ENCODE data around the gene C1orf122. TPM values are rescaled to one million over a fixed set of nuclear protein-coding genes. Genes with fewer than 3 reads are reported as not detected.

C1orf122 gene
- total and polyA plus RNA-seq, 10 of the 15 experiments (the other 5 are each of a cell fraction or from before 2014, with no cell fraction given): 1.6 to 35.8 (median 14.8) TPM

GRCh38 chr1:37793773-37794371 is 13.7 kb upstream of the C1orf122 start, which contains the start of gene MANEAL (continued):
- TF ChIP-seq, protein P1, sequence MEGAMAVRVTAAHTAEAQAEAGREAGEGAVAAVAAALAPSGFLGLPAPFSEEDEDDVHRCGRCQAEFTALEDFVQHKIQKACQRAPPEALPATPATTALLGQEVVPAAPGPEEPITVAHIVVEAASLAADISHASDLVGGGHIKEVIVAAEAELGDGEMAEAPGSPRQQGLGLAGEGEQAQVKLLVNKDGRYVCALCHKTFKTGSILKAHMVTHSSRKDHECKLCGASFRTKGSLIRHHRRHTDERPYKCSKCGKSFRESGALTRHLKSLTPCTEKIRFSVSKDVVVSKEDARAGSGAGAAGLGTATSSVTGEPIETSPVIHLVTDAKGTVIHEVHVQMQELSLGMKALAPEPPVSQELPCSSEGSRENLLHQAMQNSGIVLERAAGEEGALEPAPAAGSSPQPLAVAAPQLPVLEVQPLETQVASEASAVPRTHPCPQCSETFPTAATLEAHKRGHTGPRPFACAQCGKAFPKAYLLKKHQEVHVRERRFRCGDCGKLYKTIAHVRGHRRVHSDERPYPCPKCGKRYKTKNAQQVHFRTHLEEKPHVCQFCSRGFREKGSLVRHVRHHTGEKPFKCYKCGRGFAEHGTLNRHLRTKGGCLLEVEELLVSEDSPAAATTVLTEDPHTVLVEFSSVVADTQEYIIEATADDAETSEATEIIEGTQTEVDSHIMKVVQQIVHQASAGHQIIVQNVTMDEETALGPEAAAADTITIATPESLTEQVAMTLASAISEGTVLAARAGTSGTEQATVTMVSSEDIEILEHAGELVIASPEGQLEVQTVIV (IDR thresholded peaks at IDR 0.05; ENCODE audit: borderline replicate concordance, partially characterized antibody): no peak
- TF ChIP-seq YBX1 (IDR thresholded peaks at IDR 0.05) (no peak), FOXM1 (IDR thresholded peaks at IDR 0.05; ENCODE audit: low read depth, low read length) (no peak), STAT3 (IDR thresholded peaks at IDR 0.05; ENCODE audit: low read depth, low read length) (no peak), HCFC1 (IDR thresholded peaks at IDR 0.05; ENCODE audit: low read length) (peak; percentile 24; the same call in 1 of the 2 replicates), TCF7 (IDR thresholded peaks at IDR 0.05; ENCODE audit: borderline replicate concordance) (no peak), HDAC6 (IDR thresholded peaks at IDR 0.05; ENCODE audit: unreplicated experiment) (peak; percentile 91), POLR2AphosphoS2 (IDR thresholded peaks at IDR 0.05; ENCODE audit: low read depth, low read length) (no peak), DPF2 (IDR thresholded peaks at IDR 0.05) (peak; percentile 73), ZBED1 (IDR thresholded peaks at IDR 0.05; ENCODE audit: borderline replicate concordance) (no peak), NFIC (IDR thresholded peaks at IDR 0.05; ENCODE audit: low read depth, low read length) (no peak), KLF5 (IDR thresholded peaks at IDR 0.05; ENCODE audit: partially characterized antibody) (peak; percentile 75), TCF3 (IDR thresholded peaks at IDR 0.05; ENCODE audit: borderline replicate concordance, insufficient read depth, low read depth, low read length) (peak; percentile 53; the same call in 1 of the 2 replicates), CHD1 (IDR thresholded peaks at IDR 0.05; ENCODE audit: low read depth, low read length) (no peak), CEBPZ (IDR thresholded peaks at IDR 0.05; ENCODE audit: low read depth, low read length) (no peak), ZNF24 (IDR thresholded peaks at IDR 0.05) (no peak), TCF12 (IDR thresholded peaks at IDR 0.05; ENCODE audit: low read depth, low read length) (no peak), POU2F2 (IDR thresholded peaks at IDR 0.05; ENCODE audit: borderline replicate concordance, low read depth, low read length) (no peak), RELA (IDR thresholded peaks at IDR 0.05; ENCODE audit: borderline replicate concordance, partially characterized antibody) (peak; percentile 15), RB1 (IDR thresholded peaks at IDR 0.05; ENCODE audit: borderline replicate concordance) (peak; percentile 87; the same call in 1 of the 2 replicates)
- TF ChIP-seq, protein P2, sequence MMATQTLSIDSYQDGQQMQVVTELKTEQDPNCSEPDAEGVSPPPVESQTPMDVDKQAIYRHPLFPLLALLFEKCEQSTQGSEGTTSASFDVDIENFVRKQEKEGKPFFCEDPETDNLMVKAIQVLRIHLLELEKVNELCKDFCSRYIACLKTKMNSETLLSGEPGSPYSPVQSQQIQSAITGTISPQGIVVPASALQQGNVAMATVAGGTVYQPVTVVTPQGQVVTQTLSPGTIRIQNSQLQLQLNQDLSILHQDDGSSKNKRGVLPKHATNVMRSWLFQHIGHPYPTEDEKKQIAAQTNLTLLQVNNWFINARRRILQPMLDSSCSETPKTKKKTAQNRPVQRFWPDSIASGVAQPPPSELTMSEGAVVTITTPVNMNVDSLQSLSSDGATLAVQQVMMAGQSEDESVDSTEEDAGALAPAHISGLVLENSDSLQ (IDR thresholded peaks at IDR 0.05): no peak
- TF ChIP-seq, protein P3, sequence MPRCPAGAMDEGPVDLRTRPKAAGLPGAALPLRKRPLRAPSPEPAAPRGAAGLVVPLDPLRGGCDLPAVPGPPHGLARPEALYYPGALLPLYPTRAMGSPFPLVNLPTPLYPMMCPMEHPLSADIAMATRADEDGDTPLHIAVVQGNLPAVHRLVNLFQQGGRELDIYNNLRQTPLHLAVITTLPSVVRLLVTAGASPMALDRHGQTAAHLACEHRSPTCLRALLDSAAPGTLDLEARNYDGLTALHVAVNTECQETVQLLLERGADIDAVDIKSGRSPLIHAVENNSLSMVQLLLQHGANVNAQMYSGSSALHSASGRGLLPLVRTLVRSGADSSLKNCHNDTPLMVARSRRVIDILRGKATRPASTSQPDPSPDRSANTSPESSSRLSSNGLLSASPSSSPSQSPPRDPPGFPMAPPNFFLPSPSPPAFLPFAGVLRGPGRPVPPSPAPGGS (IDR thresholded peaks at IDR 0.05; ENCODE audit: borderline replicate concordance, insufficient read depth, low read depth, low read length, poor library complexity, severe bottlenecking): no peak
